GM18858 (cell line): ENCODE results near the gene ZACN.

Source experiments
- ATAC-seq: cut with Tn5 transposase; IDR thresholded peaks from one replicate; pipeline ENCODE4 v1.9.1; 2021; ENCODE audit not compliant: unreplicated experiment

ZACN gene

GRCh38 chr17:76130473-76130872, 51.5 kb downstream of the ZACN start:
- no peak for ATAC-seq

DNA sequence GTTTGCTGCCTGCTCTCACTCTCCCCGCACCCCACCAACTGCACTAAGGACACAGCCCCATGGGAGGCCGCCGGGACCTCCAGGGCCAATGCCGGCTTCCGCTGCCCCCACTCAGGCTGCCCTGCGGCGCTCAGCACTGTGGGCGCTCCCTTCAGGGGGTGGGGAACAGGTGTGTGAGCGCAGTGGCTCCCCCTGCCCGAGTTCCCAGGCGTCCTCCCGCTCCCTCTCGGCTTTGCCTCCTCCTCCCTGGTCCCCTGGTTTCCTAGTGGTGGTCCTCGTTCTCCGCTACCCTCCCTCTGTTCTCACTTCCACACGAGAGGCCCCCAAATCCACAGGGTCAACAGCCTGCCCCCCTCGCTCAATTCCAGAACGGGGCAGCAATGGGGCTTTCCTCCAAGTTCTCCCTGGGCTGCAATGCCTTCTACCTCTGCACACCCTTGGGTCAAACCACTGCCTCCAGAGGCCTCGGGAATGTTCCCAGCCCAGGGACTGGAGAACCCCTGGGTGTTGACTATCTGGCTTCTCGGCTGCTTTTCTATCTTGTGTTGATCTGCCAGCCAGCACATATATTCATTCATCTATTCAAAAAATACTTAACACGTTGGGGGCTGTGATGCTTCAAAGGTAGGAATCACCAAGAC, 52.2 kb downstream of the ZACN start:
- no peak for ATAC-seq

DNA sequence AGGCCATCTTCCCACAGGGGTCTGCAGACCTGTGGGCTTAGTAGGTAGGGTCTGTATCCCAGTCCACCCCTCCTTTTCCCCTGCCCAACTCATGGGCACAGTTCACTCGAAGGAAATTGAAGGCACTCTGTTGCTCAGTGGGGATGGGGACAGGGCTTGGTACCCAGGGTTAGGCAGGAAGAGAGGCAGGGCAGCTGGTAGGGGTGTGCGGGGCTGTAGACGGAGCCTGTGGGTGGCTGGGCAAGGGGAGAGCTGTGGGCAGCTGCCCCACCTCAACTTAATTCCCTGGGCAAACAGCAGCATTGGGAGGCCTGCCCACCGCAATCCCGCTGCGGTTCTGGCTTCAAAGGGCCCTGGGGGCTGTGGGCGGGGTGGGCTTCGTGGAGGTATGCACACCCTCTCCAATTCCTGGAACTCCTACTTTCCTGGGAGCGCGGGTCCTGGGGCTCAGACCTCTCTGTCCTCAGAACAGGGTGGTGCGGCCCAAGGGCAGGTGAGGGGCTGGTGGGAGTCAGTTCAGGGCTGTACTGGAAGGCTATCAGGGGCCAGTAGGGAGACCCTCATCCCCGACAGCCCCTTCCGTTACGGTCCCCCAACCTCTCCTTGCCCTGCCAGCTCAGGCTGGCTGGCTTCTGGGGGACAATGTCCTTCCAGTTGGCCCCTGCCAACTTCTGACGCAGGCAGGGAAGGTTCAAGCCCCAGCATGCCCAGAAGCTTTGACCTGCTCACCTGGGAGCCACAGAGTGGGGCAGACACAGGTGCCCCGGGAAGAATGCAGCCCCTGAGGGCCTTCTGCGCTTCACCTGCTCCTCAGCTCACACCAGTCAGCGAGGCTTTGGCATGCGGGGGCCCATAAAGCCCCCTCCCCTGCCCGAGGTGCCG, 53.0 kb downstream of the ZACN start:
- ATAC-seq = no peak
